ENCODE measurements around the gene ANKRD13B. TPM values are rescaled to one million over a fixed set of nuclear protein-coding genes. Genes with fewer than 3 reads are reported as not detected.

Gene ANKRD13B
- total RNA-seq, 1 experiment from 2014 or later: 8.8 TPM

DNA sequence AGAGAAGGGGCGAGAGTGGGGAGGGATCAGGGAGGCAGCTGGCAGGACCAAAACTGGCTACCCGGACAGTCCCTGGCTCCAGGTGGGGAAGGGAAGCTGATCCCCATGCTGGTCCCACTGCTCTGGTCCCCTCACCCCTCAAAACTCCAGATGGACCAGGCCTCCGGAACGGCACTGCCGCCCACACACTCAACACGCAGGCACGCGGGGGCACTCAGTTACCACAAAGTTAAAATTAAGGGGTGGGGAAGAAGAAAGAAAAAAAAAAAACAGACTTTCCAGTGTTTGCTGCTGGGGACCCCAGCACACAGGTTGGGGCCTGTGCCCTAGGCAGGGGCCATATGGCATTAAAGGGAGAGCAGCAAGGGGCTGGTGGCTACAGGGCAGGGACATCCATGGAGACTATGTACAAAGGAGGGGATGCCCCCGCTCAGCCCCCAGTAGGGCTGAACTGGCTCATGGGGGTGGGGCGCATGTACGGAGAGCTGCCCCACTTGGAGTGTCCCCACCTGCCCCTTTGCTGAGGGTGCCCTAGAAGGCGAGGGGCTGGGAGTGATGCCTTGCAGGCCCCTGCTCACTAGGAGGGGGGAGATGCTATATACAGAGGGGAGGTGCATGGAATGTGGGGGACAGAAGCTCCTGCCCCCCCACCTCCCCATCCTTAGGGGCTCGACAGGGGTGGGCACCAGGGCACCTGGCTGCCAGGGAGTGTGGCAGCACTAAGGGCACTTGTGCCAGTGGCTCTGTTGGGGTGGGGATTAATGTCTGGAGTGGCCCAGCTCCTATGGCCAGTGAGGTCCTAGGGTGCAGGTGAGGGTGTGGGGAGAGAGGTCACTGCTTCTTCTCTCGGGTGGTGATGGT lies 18.8 kb upstream of the ANKRD13B start:
- no peak for DNase-seq
- no peaks in the 10 kb centered on the region for H3K4me1 Mint-ChIP-seq (ENCODE audit: low read depth, unreplicated experiment)
- no peaks in the 10 kb centered on the region for H3K27me3 Mint-ChIP-seq (ENCODE audit: unreplicated experiment)
- H3K27ac Mint-ChIP-seq (ENCODE audit: unreplicated experiment): no peak overlapping the region
- H3K36me3 Mint-ChIP-seq (ENCODE audit: insufficient read depth, unreplicated experiment): peaks cover 30% of the 10 kb centered on the region
- BruUV-seq (replicated peaks): TSS peak; percentile 46
- CTCF ChIA-PET: interaction anchor here (0.6 kb wide), 2 partner anchors 43 to 1277 kb away, joined by 3 read pairs; no protein-coding TSS in a partner anchor
- no peaks in the 10 kb centered on the region for H3K9me3 Mint-ChIP-seq (ENCODE audit: low read depth, unreplicated experiment)
- intact Hi-C loops (cut with micrococcal nuclease; ENCODE audit: unreplicated experiment): no loop called here
- TF ChIP-seq, protein P1, sequence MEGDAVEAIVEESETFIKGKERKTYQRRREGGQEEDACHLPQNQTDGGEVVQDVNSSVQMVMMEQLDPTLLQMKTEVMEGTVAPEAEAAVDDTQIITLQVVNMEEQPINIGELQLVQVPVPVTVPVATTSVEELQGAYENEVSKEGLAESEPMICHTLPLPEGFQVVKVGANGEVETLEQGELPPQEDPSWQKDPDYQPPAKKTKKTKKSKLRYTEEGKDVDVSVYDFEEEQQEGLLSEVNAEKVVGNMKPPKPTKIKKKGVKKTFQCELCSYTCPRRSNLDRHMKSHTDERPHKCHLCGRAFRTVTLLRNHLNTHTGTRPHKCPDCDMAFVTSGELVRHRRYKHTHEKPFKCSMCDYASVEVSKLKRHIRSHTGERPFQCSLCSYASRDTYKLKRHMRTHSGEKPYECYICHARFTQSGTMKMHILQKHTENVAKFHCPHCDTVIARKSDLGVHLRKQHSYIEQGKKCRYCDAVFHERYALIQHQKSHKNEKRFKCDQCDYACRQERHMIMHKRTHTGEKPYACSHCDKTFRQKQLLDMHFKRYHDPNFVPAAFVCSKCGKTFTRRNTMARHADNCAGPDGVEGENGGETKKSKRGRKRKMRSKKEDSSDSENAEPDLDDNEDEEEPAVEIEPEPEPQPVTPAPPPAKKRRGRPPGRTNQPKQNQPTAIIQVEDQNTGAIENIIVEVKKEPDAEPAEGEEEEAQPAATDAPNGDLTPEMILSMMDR (IDR thresholded peaks at IDR 0.05; ENCODE audit: unreplicated experiment): no peak
- H3K4me3 Mint-ChIP-seq (ENCODE audit: low read depth, unreplicated experiment): no peak overlapping the region

GRCh38 chr17:29574732-29575510 lies 18.0 kb upstream of the ANKRD13B start:
- no peak overlapping the region for H3K4me3 Mint-ChIP-seq (ENCODE audit: low read depth, unreplicated experiment)
- TF ChIP-seq, protein P1 (IDR thresholded peaks at IDR 0.05; ENCODE audit: unreplicated experiment): no peak
- intact Hi-C loops (cut with micrococcal nuclease; ENCODE audit: unreplicated experiment): no loop called here
- DNase-seq: no peak
- BruUV-seq (replicated peaks): no TSS peak
- H3K9me3 Mint-ChIP-seq (ENCODE audit: low read depth, unreplicated experiment): no peaks in the 10 kb centered on the region
- no peak overlapping the region for H3K27ac Mint-ChIP-seq (ENCODE audit: unreplicated experiment)
- H3K27me3 Mint-ChIP-seq (ENCODE audit: unreplicated experiment): no peaks in the 10 kb centered on the region
- H3K36me3 Mint-ChIP-seq (ENCODE audit: insufficient read depth, unreplicated experiment): peaks cover 25% of the 10 kb centered on the region
- CTCF ChIA-PET: interaction anchor here (0.8 kb wide), 1 partner anchor 9 kb away, joined by 3 read pairs; no protein-coding TSS in a partner anchor
- peaks cover under 1% of the 10 kb centered on the region for H3K4me1 Mint-ChIP-seq (ENCODE audit: low read depth, unreplicated experiment)

GRCh38 chr17:29575511-29576213 lies 17.3 kb upstream of the ANKRD13B start:
- Mint-ChIP-seq H3K9me3 (ENCODE audit: low read depth, unreplicated experiment) (no peaks in the 10 kb centered on the region), H3K27me3 (ENCODE audit: unreplicated experiment) (no peaks in the 10 kb centered on the region), H3K27ac (ENCODE audit: unreplicated experiment) (no peak overlapping the region), H3K4me3 (ENCODE audit: low read depth, unreplicated experiment) (no peak overlapping the region), H3K36me3 (ENCODE audit: insufficient read depth, unreplicated experiment) (peaks cover 32% of the 10 kb centered on the region), H3K4me1 (ENCODE audit: low read depth, unreplicated experiment) (peaks cover 8% of the 10 kb centered on the region)
- no TSS peak for BruUV-seq (replicated peaks)
- CTCF ChIA-PET: interaction anchor here (0.8 kb wide), 1 partner anchor 10 kb away, joined by 3 read pairs; no protein-coding TSS in a partner anchor
- TF ChIP-seq, protein P1 (IDR thresholded peaks at IDR 0.05; ENCODE audit: unreplicated experiment): no peak
- DNase-seq: no peak
- intact Hi-C loops (cut with micrococcal nuclease; ENCODE audit: unreplicated experiment): no loop called here
